ENCODE results near the gene NR4A1.

Gene NR4A1

DNA sequence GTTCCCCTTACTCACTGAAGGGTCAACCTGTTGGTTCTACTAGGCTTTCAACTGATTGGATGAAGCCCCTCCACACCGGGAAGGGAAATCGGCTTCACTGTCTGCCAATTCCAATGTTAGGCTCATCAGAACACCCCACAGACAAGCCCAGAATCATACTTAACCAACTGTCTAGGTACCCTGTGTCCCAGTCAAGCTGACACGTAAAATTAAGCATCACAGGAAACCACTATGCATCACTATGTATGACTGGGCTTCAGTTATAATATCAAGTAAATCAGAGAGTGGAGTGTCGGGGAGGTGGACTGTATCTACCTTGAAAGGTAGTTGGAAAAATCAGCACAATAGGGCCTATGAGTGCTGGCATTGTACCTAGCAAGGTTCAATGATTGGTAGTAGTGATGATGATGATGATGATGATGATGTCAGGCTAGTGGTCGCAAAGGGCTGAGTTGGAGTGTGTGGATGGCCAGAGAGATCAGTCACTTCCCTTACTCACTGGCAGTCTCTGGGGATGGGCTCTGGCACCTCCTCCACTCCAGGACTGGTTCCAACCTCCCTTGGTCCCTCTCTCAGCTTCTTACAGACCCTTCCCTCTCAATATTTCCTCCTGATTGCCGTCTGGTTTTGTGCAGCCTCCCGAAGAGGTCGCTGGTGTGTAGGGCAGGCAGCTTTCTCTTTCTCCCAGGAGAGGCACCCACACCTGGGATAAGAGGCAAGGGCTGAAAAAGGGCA lies 15.3 kb downstream of the NR4A1 start:
- in situ Hi-C loops (cut with HindIII; ENCODE audit: low pct_ligation_motif_present, low pct_unique_long_range_greater_than_20kb, low sequenced_read_pairs) = no loop called here
- no peak for DNase-seq

GRCh38 chr12:52067081-52067374 lies 15.8 kb downstream of the NR4A1 start:
- in situ Hi-C loops (cut with HindIII; ENCODE audit: low pct_ligation_motif_present, low pct_unique_long_range_greater_than_20kb, low sequenced_read_pairs) = no loop called here

GRCh38 chr12:52069327-52070184 lies 18.3 kb downstream of the NR4A1 start, which contains the start of gene ATG101:
TSS of gene ATG101 (plus strand) at chr12:52069978. CDS start at chr12:52073651, 3,673 bp downstream.
- peak; percentile 99 for DNase-seq
- in situ Hi-C loops (cut with HindIII; ENCODE audit: low pct_ligation_motif_present, low pct_unique_long_range_greater_than_20kb, low sequenced_read_pairs) = no loop called here

More at GRCh38 chr12:52067081-52067374, 15.8 kb downstream of the NR4A1 start:
- no peak for DNase-seq

GRCh38 chr12:52070185-52070925 lies 19.1 kb downstream of the NR4A1 start:
- in situ Hi-C loops (cut with HindIII; ENCODE audit: low pct_ligation_motif_present, low pct_unique_long_range_greater_than_20kb, low sequenced_read_pairs) = no loop called here
- peak; percentile 71 for DNase-seq

DNA sequence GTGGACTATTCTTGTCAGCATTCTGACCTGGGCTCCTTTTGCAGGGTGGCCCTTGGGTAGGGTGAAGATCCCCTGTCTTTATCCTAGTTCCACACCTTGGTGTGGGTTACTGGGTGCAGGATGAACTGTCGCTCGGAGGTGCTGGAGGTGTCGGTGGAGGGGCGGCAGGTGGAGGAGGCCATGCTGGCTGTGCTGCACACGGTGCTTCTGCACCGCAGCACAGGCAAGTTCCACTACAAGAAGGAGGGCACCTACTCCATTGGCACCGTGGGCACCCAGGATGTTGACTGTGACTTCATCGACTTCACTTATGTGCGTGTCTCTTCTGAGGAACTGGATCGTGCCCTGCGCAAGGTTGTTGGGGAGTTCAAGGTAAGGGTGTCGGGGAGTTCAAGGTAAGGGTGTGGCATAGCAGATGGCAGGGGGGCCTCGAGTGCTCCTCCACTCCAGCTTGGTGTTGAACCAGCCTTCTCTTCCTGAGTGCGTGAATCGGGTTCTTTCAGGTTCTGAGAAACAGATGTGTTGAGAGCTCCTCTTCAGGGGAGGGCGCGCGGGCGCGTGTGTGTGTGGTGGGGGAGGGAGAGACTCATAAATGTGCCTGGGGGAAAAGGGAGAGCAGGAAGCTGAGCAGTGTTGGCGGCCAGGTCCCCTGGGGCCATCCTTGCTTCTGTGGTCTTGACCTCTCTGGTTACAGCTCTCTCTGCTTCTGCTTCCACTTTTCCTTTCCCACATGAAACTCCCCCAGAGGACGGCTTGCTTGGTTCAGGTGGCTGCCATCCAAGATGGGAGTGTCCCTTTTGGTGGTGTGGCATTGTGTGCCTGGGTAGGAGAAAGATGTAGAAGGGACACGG lies 22.5 kb downstream of the NR4A1 start:
- in situ Hi-C loops (cut with HindIII; ENCODE audit: low pct_ligation_motif_present, low pct_unique_long_range_greater_than_20kb, low sequenced_read_pairs) = no loop called here
- no peak for DNase-seq

GRCh38 chr12:52074971-52075724 lies 23.9 kb downstream of the NR4A1 start:
- DNase-seq = no peak
- in situ Hi-C loops (cut with HindIII; ENCODE audit: low pct_ligation_motif_present, low pct_unique_long_range_greater_than_20kb, low sequenced_read_pairs) = no loop called here

GRCh38 chr12:52076811-52077210 lies 25.6 kb downstream of the NR4A1 start:
- DNase-seq = no peak
- in situ Hi-C loops (cut with HindIII; ENCODE audit: low pct_ligation_motif_present, low pct_unique_long_range_greater_than_20kb, low sequenced_read_pairs) = no loop called here

- in situ Hi-C loops (cut with HindIII; ENCODE audit: low pct_ligation_motif_present, low pct_unique_long_range_greater_than_20kb, low sequenced_read_pairs) = no loop called here
- no peak for DNase-seq
These were observed 27.0 kb downstream of the NR4A1 start for GRCh38 chr12:52078276-52078675.

DNA sequence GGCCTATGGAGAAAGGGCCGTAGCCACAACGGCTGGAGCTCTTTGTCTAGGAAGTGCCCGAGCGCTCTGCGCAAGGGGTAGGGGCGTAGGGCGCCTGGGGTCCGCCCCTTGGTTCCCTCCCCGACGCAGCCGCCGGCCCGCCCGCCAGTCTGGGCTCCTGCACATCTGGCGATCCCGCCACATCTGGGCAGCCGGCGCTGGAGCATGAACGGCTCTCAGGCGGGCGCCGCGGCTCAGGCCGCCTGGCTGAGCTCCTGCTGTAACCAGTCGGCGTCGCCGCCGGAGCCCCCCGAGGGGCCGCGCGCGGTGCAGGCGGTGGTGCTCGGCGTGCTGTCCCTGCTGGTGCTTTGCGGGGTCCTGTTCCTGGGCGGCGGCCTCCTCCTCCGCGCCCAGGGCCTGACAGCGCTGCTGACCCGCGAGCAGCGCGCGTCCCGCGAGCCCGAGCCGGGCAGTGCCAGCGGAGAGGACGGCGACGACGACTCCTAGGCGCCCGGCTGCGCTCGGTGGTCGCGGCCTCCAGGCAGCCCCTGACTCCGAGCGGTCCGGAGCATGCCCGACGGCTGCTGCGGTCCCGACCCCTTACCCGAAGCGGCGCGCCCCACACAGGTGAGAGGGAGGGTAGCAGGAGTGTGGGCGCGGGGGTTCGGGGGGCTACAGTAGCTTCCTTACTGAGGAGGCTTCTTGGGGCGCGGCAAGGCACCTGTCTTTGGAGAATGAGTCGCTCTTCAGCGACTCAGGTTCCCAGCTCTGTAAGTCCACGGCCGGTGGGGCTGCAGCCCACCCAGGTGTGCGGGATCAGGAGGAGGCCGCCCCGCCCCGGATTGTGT lies 28.5 kb downstream of the NR4A1 start, which contains the start of gene SMIM41:
Gene SMIM41 (plus strand): TSS at position 129 of the 827 bp plus-strand sequence. CDS start 76 bp downstream, at position 205.
- DNase-seq = no peak
- in situ Hi-C loops (cut with HindIII; ENCODE audit: low pct_ligation_motif_present, low pct_unique_long_range_greater_than_20kb, low sequenced_read_pairs) = no loop called here

GRCh38 chr12:52080403-52081251 lies 29.4 kb downstream of the NR4A1 start:
- in situ Hi-C loops (cut with HindIII; ENCODE audit: low pct_ligation_motif_present, low pct_unique_long_range_greater_than_20kb, low sequenced_read_pairs) = no loop called here
- no peak for DNase-seq

DNA sequence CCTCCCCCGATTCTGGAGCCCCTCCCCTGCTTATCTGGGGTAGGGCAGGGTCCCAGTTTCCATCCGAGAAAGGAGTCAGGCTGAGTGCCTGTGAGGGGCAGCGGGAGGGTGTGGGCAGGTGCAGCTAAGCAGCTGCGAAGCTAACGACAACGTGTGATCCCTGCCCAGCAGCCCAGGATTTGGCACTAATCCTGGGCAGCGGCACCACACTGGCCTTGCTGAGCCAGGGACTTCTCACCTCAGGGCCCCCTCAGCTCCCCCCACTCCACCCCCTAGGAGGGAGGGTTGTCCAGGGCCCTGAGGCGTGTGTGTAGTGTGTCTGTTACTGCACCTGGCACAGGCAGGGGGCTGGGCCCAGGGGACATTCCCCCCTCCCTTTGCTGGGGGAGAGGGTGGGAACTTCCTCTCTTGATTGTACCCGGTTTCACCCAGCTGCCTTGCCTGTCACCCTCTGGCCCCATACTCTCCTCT lies 30.1 kb downstream of the NR4A1 start:
- in situ Hi-C loops (cut with HindIII; ENCODE audit: low pct_ligation_motif_present, low pct_unique_long_range_greater_than_20kb, low sequenced_read_pairs) = no loop called here
- DNase-seq = no peak

- in situ Hi-C loops (cut with HindIII; ENCODE audit: low pct_ligation_motif_present, low pct_unique_long_range_greater_than_20kb, low sequenced_read_pairs) = no loop called here
- DNase-seq = no peak
These were observed 30.9 kb downstream of the NR4A1 start for GRCh38 chr12:52082026-52082668.

- no peak for DNase-seq
- in situ Hi-C loops (cut with HindIII; ENCODE audit: low pct_ligation_motif_present, low pct_unique_long_range_greater_than_20kb, low sequenced_read_pairs) = no loop called here
These were observed 31.4 kb downstream of the NR4A1 start for GRCh38 chr12:52082669-52082987.

DNA sequence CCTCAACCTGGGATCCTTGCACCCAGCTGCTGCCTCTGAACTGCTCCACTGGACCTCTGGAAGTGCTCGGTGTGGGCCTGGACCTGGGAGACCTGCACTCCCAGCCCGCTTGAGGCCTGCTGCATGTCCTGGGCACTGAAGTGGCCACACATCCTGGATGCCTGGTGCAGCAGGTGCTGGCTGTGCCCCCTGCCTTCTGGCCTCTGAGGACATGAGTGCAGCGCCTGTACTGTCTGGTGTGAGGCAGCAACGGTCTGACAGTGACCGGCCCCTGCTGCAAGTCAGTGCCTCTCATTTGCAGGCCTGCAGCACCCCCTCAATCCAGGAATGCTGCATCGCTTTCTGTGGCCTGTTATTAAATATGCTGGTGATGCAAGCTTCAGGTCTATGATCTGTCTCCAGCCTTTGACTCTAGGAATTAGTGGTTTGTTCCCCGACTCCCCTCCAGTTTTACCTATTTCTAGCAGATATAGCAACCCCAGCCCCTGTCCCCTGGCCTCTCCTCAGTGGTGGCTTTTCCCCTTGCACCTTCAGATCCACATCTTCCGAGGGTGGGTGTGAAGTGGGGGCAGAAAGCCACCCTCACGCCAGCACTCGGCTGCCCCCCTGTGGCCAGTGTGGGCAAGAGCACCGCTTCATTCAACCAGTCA lies 31.9 kb downstream of the NR4A1 start:
- DNase-seq = peak; percentile 61

DNA sequence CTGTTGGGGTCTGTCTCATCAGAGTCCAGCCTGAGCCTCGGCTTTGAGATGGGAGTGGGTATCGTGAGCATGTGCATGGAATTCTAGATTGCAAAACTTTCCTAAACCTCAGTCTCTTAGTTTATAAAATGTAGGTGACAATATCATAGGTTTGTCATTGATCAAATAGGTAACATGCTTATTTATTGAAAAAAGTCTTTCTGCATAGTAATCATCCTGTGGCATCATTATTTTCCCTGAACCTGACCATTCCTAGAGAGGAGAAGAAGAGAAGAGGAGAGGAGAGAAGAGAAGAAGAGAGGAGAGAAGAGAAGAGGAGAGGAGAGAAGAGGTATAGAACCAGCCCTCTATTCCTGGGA lies 32.4 kb downstream of the NR4A1 start:
- in situ Hi-C loops (cut with HindIII; ENCODE audit: low pct_ligation_motif_present, low pct_unique_long_range_greater_than_20kb, low sequenced_read_pairs) = no loop called here
- no peak for DNase-seq

More for the DNA sequence above, 31.9 kb downstream of the NR4A1 start:
- in situ Hi-C loops (cut with HindIII; ENCODE audit: low pct_ligation_motif_present, low pct_unique_long_range_greater_than_20kb, low sequenced_read_pairs) = no loop called here
